Endothelial cell of umbilical vein (primary cell): Measurements from ENCODE around the gene ZNF420.
"Not testable (repeated sequence)": the region's sequence is repeated elsewhere in the genome, so short reads cannot be mapped to it uniquely, and the experiment has no call there.

Experiments used
- POLR2A ChIP-seq: IDR thresholded peaks from 2 replicates; pipeline ENCODE4 v1.6.1; 2012; ENCODE audit warnings: low read depth, mild to moderate bottlenecking, control low read depth, low read length
- POLR2AphosphoS5 ChIP-seq: IDR thresholded peaks from 2 replicates; pipeline ENCODE4 v1.6.1; 2012; ENCODE audit warnings: low read depth, mild to moderate bottlenecking, control low read depth, low read length, moderate library complexity; ENCODE audit not compliant: insufficient read depth
- TF ChIP-seq, protein P1 (sequence below), 2 donors: IDR thresholded peaks; 1 replicate in 1 of 2; 2 replicates in 1 of 2; pipeline ENCODE4 v1.5.1; 2011; ENCODE audit warnings: low read length in 2 of 2, mild to moderate bottlenecking in 2 of 2, moderate library complexity in 2 of 2, control low read depth in 1 of 2, inconsistent platforms in 1 of 2, low read depth in 1 of 2; ENCODE audit not compliant: insufficient read depth in 1 of 2; ENCODE audit errors: extremely low read depth in 1 of 2

DNA sequence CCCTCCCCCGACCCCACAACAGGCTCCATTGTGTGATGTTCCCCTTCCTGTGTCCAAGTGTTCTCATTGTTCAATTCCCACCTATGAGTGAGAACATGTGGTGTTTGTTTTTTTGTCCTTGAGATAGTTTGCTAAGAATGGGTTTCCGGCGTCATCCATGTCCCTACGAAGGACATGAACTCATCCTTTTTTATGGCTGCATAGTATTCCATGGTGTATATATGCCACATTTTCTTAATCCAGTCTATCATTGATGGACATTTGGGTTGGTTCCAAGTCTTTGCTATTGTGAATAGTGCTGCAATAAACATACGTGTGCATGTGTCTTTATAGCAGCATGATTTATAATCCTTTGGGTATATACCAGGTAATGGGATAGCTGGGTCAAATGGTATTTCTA is 25.9 kb downstream of the ZNF420 start:
- TF ChIP-seq, protein P1, sequence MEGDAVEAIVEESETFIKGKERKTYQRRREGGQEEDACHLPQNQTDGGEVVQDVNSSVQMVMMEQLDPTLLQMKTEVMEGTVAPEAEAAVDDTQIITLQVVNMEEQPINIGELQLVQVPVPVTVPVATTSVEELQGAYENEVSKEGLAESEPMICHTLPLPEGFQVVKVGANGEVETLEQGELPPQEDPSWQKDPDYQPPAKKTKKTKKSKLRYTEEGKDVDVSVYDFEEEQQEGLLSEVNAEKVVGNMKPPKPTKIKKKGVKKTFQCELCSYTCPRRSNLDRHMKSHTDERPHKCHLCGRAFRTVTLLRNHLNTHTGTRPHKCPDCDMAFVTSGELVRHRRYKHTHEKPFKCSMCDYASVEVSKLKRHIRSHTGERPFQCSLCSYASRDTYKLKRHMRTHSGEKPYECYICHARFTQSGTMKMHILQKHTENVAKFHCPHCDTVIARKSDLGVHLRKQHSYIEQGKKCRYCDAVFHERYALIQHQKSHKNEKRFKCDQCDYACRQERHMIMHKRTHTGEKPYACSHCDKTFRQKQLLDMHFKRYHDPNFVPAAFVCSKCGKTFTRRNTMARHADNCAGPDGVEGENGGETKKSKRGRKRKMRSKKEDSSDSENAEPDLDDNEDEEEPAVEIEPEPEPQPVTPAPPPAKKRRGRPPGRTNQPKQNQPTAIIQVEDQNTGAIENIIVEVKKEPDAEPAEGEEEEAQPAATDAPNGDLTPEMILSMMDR (IDR thresholded peaks at IDR 0.05; ENCODE audit: extremely low read depth in 1 of 2, insufficient read depth in 1 of 2, low read depth in 1 of 2, low read length in 2 of 2): not testable (repeated sequence)
- TF ChIP-seq POLR2AphosphoS5, POLR2A: not testable (repeated sequence)
